Prostate gland (tissue), 2 donors: ENCODE measurements around the gene BLOC1S4. TPM values are rescaled to one million over a fixed set of nuclear protein-coding genes. Genes with fewer than 3 reads are reported as not detected.
"Not testable (repeated sequence)": the region's sequence is repeated elsewhere in the genome, so short reads cannot be mapped to it uniquely, and the experiment has no call there.

Source experiments
- DNase-seq: peaks from one replicate; pipeline ENCODE4 v3.0.0-alpha.2; 2019; ENCODE audit warnings: low spot score
- H3K27ac ChIP-seq, 2 donors: fragments of 200-600 bp; sonication (generic); 2 replicates each; pipeline ENCODE4 v1.5.1; 2017 to 2019
- H3K27me3 ChIP-seq: fragments of 200-600 bp; sonication (generic); replicated peaks from 2 replicates; pipeline ENCODE4 v1.5.1; 2019; ENCODE audit not compliant: insufficient read depth
- H3K36me3 ChIP-seq, 2 donors: fragments of 200-600 bp; sonication (generic); 1 replicate in 1 of 2; 2 replicates in 1 of 2; pipeline versions ENCODE4 v1.5.1 to v1.8.1; 2017 to 2019
- H3K4me1 ChIP-seq: fragments of 200-600 bp; sonication (generic); replicated peaks from 2 replicates; pipeline ENCODE4 v1.5.1; 2019
- H3K4me3 ChIP-seq, 2 donors: fragments of 200-600 bp; sonication (generic); 2 replicates each; pipeline ENCODE4 v1.5.1; 2017 to 2019
- H3K9me3 ChIP-seq: fragments of 200-600 bp; sonication (generic); 2 replicates; pipeline ENCODE4 v1.5.1; 2017
- CTCF ChIP-seq, 4 experiments: fragments of 200-600 bp in 2 of 4; fragments of 450-650 bp in 2 of 4; sonication (generic) in 2 of 4; IDR thresholded peaks; 1 replicate in 3 of 4; 2 replicates in 1 of 4; pipeline ENCODE4 v1.5.1; 2016 to 2019; ENCODE audit warnings: antibody characterized with exemption in 4 of 4, mild to moderate bottlenecking in 2 of 4, moderate library complexity in 2 of 4
- POLR2A ChIP-seq: fragments of 450-650 bp; IDR thresholded peaks from one replicate; pipeline ENCODE4 v1.6.1; 2016; ENCODE audit warnings: antibody characterized with exemption, mild to moderate bottlenecking
- POLR2AphosphoS5 ChIP-seq: sonication (generic); formaldehyde crosslinking; IDR thresholded peaks from one replicate; pipeline ENCODE4 v1.6.1; 2017; ENCODE audit warnings: antibody characterized with exemption
- WGBS: methylation state at CpG from one replicate; pipeline ENCODE4 v1.1.5; 2018; 5-methylcytosine and 5-hydroxymethylcytosine counted together
- intact Hi-C: fragments of 100-400 bp; cut with DNase I; formaldehyde crosslinking; loops from one replicate; pipeline ENCODE4 v1.14.2; 2022
- total RNA-seq, 2 donors: library from RNA; depleted of rRNA; stranded (reverse); fragments of >200 nt; gene quantifications; one replicate each; pipeline ENCODE4 v1.1.0, GENCODE V29; 2016

BLOC1S4 gene
- 10 to 100 TPM; 20.4 to 35.2 TPM for total RNA-seq

GRCh38 chr4:6716018-6716911 is at the start of gene BLOC1S4:
Gene BLOC1S4, plus strand, starts transcription at chr4:6716174. Its CDS starts 36 bp downstream, at chr4:6716210.
- Histone ChIP-seq H3K4me3 (peak within 1 kb of the TSS; percentile 78 to 92), H3K27ac (peak within 1 kb of the TSS; percentile 91 to 94), H3K27me3 (no peaks in the 10 kb centered on the region), H3K9me3 (no peaks in the 10 kb centered on the region), H3K4me1 (no peaks in the 10 kb centered on the region), H3K36me3 (no peaks in the 10 kb centered on the region)
- intact Hi-C loops, result loop anchor here (5.0 to 10.0 kb wide), 3 partner anchors 66 to 269 kb away; partner anchors contain the start of gene KIAA0232
- peak in 2 of 4 experiments; percentile 37 to 47 for TF ChIP-seq CTCF (IDR thresholded peaks at IDR 0.05)
- TF ChIP-seq POLR2AphosphoS5, result peak; percentile 97
- peak; percentile 79 for TF ChIP-seq POLR2A
- under 1% methylated on average over 85 of the region's 109 CpGs for WGBS
- peak; percentile 80 for DNase-seq

DNA sequence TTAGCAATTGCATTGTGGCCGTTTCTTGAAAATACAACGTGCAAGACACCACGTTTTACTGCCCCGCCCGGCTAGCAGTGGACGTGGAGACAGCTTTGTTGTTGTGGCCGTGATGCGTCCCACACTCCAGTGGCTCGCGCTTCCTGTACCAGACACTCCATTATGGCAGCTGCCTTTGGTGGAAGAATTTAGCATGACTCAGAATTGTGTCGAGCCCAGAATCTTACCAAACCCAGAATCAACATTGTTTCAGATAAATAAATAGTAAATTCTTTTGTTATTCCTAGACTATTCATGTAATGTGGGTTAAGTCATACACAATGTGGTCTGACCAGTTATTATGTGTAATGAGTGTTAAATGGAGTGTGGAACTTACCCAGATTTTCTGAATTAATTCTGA is 47.6 kb upstream of the BLOC1S4 start:
- Histone ChIP-seq H3K36me3 (no peaks in the 10 kb centered on the region), H3K9me3 (no peaks in the 10 kb centered on the region), H3K27ac (no peak overlapping the region), H3K4me3 (no peak overlapping the region), H3K4me1 (no peaks in the 10 kb centered on the region), H3K27me3 (no peaks in the 10 kb centered on the region)
- no peak for TF ChIP-seq CTCF (IDR thresholded peaks at IDR 0.05)
- TF ChIP-seq POLR2AphosphoS5, result no peak
- TF ChIP-seq POLR2A, result no peak
- WGBS, result 84% methylated on average over 11 of the region's 11 CpGs
- intact Hi-C loops, result no loop called here
- no peak for DNase-seq

GRCh38 chr4:6671648-6672047 is 44.3 kb upstream of the BLOC1S4 start:
- Histone ChIP-seq H3K27ac (no peak overlapping the region), H3K27me3 (no peaks in the 10 kb centered on the region), H3K4me1 (peaks cover 18% of the 10 kb centered on the region), H3K9me3 (no peaks in the 10 kb centered on the region), H3K36me3 (no peaks in the 10 kb centered on the region), H3K4me3 (no peak overlapping the region)
- intact Hi-C loops, result loop anchor here (5.0 kb wide), 1 partner anchor 36 kb away; the partner anchor contains the start of gene MRFAP1L1
- DNase-seq, result no peak
- no peak for TF ChIP-seq CTCF (IDR thresholded peaks at IDR 0.05)
- 100% methylated on average over 1 of the region's 1 CpG for WGBS

DNA sequence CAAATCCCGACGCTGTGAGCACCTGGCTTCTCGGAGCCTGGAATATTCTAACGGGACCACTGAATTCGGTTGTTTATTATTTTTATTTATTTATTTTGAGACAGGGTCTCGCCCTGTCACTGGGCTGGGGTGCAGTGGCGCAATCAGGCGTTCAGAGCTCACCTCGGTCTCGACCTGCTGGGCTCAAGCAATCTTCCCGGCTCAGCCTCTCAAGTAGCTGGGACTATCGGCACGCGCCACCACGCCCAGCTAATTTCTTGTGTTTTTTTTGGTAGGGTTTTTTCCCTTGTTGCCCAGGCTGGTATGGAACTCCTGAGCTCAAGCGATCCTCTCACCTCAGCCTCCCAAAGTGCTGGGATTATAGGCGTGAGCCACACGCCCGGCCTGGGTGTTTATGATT is 43.8 kb upstream of the BLOC1S4 start:
- no peak overlapping the region for H3K27ac ChIP-seq
- intact Hi-C loops, result loop anchor here (5.0 kb wide), 1 partner anchor 35 kb away; the partner anchor contains the start of gene MRFAP1L1
- no peaks in the 10 kb centered on the region for H3K36me3 ChIP-seq
- no peak for DNase-seq
- H3K4me3 ChIP-seq, result no peak overlapping the region
- TF ChIP-seq CTCF (IDR thresholded peaks at IDR 0.05) (no peak), POLR2A (no peak), POLR2AphosphoS5 (no peak)
- WGBS, result 97% methylated on average over 19 of the region's 19 CpGs
- peaks cover 22% of the 10 kb centered on the region for H3K4me1 ChIP-seq
- no peaks in the 10 kb centered on the region for H3K27me3 ChIP-seq
- H3K9me3 ChIP-seq, result no peaks in the 10 kb centered on the region

DNA sequence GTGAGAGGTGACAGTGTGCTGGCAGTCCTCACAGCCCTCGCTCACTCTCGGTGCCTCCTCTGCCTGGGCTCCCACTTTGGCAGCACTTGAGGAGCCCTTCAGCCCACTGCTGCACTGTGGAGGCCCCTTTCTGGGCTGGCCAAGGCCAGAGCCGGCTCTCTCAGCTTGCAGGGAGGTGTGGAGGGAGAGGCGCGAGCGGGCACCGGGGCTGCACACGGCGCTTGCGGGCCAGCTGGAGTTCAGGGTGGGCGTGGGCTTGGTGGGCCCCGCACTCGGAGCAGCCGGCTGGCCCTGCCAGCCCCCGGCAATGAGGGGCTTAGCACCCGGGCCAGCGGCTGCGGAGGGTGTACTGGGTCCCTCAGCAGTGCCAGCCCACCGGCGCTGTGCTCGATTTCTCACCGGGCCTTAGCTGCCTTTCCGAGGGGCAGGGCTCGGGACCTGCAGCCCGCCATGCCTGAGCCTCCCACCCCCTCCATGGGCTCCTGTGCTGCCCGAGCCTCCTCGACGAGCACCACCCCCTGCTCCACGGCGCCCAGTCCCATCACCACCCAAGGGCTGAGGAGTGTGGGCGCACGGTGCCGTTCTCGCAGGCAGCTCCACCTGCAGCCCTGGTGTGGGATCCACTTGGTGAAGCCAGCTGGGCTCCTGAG is 43.3 kb upstream of the BLOC1S4 start:
- peak overlapping the region in 1 of 2 donors; percentile 86 for H3K27ac ChIP-seq
- H3K36me3 ChIP-seq, H3K9me3 ChIP-seq, H3K4me3 ChIP-seq, H3K27me3 ChIP-seq, DNase-seq: not testable (repeated sequence)
- intact Hi-C loops, result loop anchor here (5.0 kb wide), 1 partner anchor 35 kb away; the partner anchor contains the start of gene MRFAP1L1
- WGBS, result 97% methylated on average over 34 of the region's 34 CpGs
- peaks cover 22% of the 10 kb centered on the region for H3K4me1 ChIP-seq

DNA sequence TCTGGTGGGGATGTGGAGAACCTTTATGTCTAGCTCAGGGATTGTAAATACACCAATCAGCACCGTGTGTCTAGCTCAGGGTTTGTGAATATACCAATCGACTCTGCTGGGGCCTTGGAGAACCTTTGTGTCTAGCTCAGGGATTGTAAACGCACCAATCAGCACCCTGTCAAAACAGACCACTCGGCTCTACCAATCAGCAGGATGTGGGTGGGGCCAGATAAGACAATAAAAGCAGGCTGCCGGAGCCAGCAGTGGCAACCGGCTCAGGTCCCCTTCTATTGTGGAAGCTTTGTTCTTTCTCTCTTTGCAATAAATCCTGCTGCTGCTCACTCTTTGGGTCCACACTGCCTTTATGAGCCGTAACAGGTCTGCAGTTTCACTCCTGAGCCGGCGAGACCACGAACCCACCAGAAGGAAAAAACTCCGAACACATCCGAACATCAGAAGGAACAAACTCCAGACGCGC is 42.7 kb upstream of the BLOC1S4 start:
- 18% methylated on average over 14 of the region's 14 CpGs for WGBS
- intact Hi-C loops, result loop anchor here (5.0 kb wide), 1 partner anchor 34 kb away; the partner anchor contains the start of gene MRFAP1L1
- not testable (repeated sequence) for H3K9me3 ChIP-seq, H3K27me3 ChIP-seq, H3K36me3 ChIP-seq, DNase-seq
- H3K4me3 ChIP-seq, result peak overlapping the region; percentile 49 to 76
- H3K4me1 ChIP-seq, result peaks cover 22% of the 10 kb centered on the region
- peak overlapping the region; percentile 85 to 86 for H3K27ac ChIP-seq
